Memory B cell (primary cell): Measurements from ENCODE around the gene SCAPER.

Experiments
- ATAC-seq: fragments of 150-1000 bp; cut with Tn5 transposase; 2 replicates; pipeline ENCODE4 v1.10.0; 2021; ENCODE audit warnings: low read depth, mild to moderate bottlenecking, moderate library complexity
- DNase-seq, 2 donors: peaks; one replicate each; pipeline ENCODE4 v3.0.0; 2022; ENCODE audit warnings: low spot score in 2 of 2
- H3K27ac Mint-ChIP-seq: one replicate; pipeline ENCODE4 v1.8.0; 2022; ENCODE audit warnings: mild to moderate bottlenecking, moderate library complexity, mixed read lengths
- H3K27me3 Mint-ChIP-seq: one replicate; pipeline ENCODE4 v1.8.0; 2022; ENCODE audit warnings: mixed read lengths
- H3K36me3 Mint-ChIP-seq: one replicate; pipeline ENCODE4 v1.8.0; 2022; ENCODE audit warnings: mild to moderate bottlenecking, mixed read lengths
- H3K4me1 Mint-ChIP-seq: one replicate; pipeline ENCODE4 v1.8.0; 2022; ENCODE audit warnings: mixed read lengths
- H3K4me3 Mint-ChIP-seq: one replicate; pipeline ENCODE4 v1.8.0; 2022; ENCODE audit warnings: mild to moderate bottlenecking, moderate library complexity, mixed read lengths
- H3K9me3 Mint-ChIP-seq: one replicate; pipeline ENCODE4 v1.8.0; 2022; ENCODE audit warnings: mixed read lengths

The SCAPER gene

GRCh38 chr15:76812381-76812780 lies 92.8 kb downstream of the SCAPER start:
- no peaks in the 10 kb centered on the region for H3K27me3 Mint-ChIP-seq
- H3K4me3 Mint-ChIP-seq: no peak overlapping the region
- DNase-seq (no peak), ATAC-seq (no peak)
- peaks cover 18% of the 10 kb centered on the region for H3K4me1 Mint-ChIP-seq
- peaks cover 9% of the 10 kb centered on the region for H3K9me3 Mint-ChIP-seq
- peaks cover 9% of the 10 kb centered on the region for H3K36me3 Mint-ChIP-seq
- no peak overlapping the region for H3K27ac Mint-ChIP-seq

GRCh38 chr15:76809412-76810103 lies 95.6 kb downstream of the SCAPER start:
- Mint-ChIP-seq H3K9me3 (peaks cover 9% of the 10 kb centered on the region), H3K36me3 (peaks cover 4% of the 10 kb centered on the region), H3K4me3 (no peak overlapping the region), H3K27ac (no peak overlapping the region), H3K4me1 (peaks cover 18% of the 10 kb centered on the region), H3K27me3 (no peaks in the 10 kb centered on the region)
- ATAC-seq (no peak), DNase-seq (no peak)

GRCh38 chr15:76803049-76803571 lies 102.0 kb downstream of the SCAPER start:
- H3K36me3 Mint-ChIP-seq: peaks cover 38% of the 10 kb centered on the region
- H3K9me3 Mint-ChIP-seq: no peaks in the 10 kb centered on the region
- H3K4me3 Mint-ChIP-seq: no peak overlapping the region
- no peak overlapping the region for H3K27ac Mint-ChIP-seq
- H3K4me1 Mint-ChIP-seq: no peaks in the 10 kb centered on the region
- DNase-seq: no peak
- no peaks in the 10 kb centered on the region for H3K27me3 Mint-ChIP-seq
- ATAC-seq: no peak

GRCh38 chr15:76802411-76802810 lies 102.7 kb downstream of the SCAPER start:
- H3K4me1 Mint-ChIP-seq: no peaks in the 10 kb centered on the region
- no peak overlapping the region for H3K4me3 Mint-ChIP-seq
- no peaks in the 10 kb centered on the region for H3K9me3 Mint-ChIP-seq
- H3K27ac Mint-ChIP-seq: no peak overlapping the region
- ATAC-seq: no peak
- DNase-seq: no peak
- H3K27me3 Mint-ChIP-seq: no peaks in the 10 kb centered on the region
- peaks cover 40% of the 10 kb centered on the region for H3K36me3 Mint-ChIP-seq

GRCh38 chr15:76799760-76800159 lies 105.4 kb downstream of the SCAPER start:
- H3K9me3 Mint-ChIP-seq: no peaks in the 10 kb centered on the region
- no peak overlapping the region for H3K4me3 Mint-ChIP-seq
- H3K27me3 Mint-ChIP-seq: no peaks in the 10 kb centered on the region
- no peak for DNase-seq
- peaks cover 44% of the 10 kb centered on the region for H3K36me3 Mint-ChIP-seq
- no peak overlapping the region for H3K27ac Mint-ChIP-seq
- no peaks in the 10 kb centered on the region for H3K4me1 Mint-ChIP-seq
- ATAC-seq: no peak

GRCh38 chr15:76795217-76795616 lies 109.9 kb downstream of the SCAPER start:
- no peak for ATAC-seq
- Mint-ChIP-seq H3K4me1 (no peaks in the 10 kb centered on the region), H3K27ac (no peak overlapping the region), H3K9me3 (peaks cover 1% of the 10 kb centered on the region), H3K27me3 (no peaks in the 10 kb centered on the region), H3K36me3 (peaks cover 44% of the 10 kb centered on the region), H3K4me3 (no peak overlapping the region)
- no peak for DNase-seq

- DNase-seq (no peak), ATAC-seq (no peak)
- H3K27me3 Mint-ChIP-seq: no peaks in the 10 kb centered on the region
- no peak overlapping the region for H3K4me3 Mint-ChIP-seq
- no peak overlapping the region for H3K27ac Mint-ChIP-seq
- peaks cover 34% of the 10 kb centered on the region for H3K36me3 Mint-ChIP-seq
- H3K4me1 Mint-ChIP-seq: no peaks in the 10 kb centered on the region
- peaks cover 1% of the 10 kb centered on the region for H3K9me3 Mint-ChIP-seq
Measured at GRCh38 chr15:76793162-76793561, 112.0 kb downstream of the SCAPER start.

GRCh38 chr15:76791511-76791910 lies 113.6 kb downstream of the SCAPER start:
- H3K9me3 Mint-ChIP-seq: peaks cover 1% of the 10 kb centered on the region
- no peak for ATAC-seq
- no peaks in the 10 kb centered on the region for H3K27me3 Mint-ChIP-seq

GRCh38 chr15:76787273-76787672 lies 117.9 kb downstream of the SCAPER start:
- no peak overlapping the region for H3K27ac Mint-ChIP-seq
- DNase-seq (no peak), ATAC-seq (no peak)
- H3K4me3 Mint-ChIP-seq: no peak overlapping the region
- H3K9me3 Mint-ChIP-seq: peaks cover 2% of the 10 kb centered on the region
- peaks cover 3% of the 10 kb centered on the region for H3K4me1 Mint-ChIP-seq
- no peaks in the 10 kb centered on the region for H3K27me3 Mint-ChIP-seq
- H3K36me3 Mint-ChIP-seq: peaks cover 50% of the 10 kb centered on the region

More at GRCh38 chr15:76791511-76791910, 113.6 kb downstream of the SCAPER start:
- DNase-seq: no peak
- Mint-ChIP-seq H3K27ac (no peak overlapping the region), H3K4me3 (no peak overlapping the region), H3K4me1 (peaks cover 3% of the 10 kb centered on the region), H3K36me3 (peaks cover 29% of the 10 kb centered on the region)

- Mint-ChIP-seq H3K27me3 (no peaks in the 10 kb centered on the region), H3K4me3 (no peak overlapping the region), H3K4me1 (no peaks in the 10 kb centered on the region), H3K9me3 (peaks cover 5% of the 10 kb centered on the region), H3K27ac (no peak overlapping the region), H3K36me3 (peaks cover 34% of the 10 kb centered on the region)
- ATAC-seq: no peak
- no peak for DNase-seq
Measured at GRCh38 chr15:76776969-76777368, 128.2 kb downstream of the SCAPER start.

GRCh38 chr15:76776480-76776879 lies 128.7 kb downstream of the SCAPER start:
- ATAC-seq: no peak
- Mint-ChIP-seq H3K27ac (no peak overlapping the region), H3K9me3 (peaks cover 5% of the 10 kb centered on the region), H3K36me3 (peaks cover 33% of the 10 kb centered on the region), H3K27me3 (no peaks in the 10 kb centered on the region), H3K4me3 (no peak overlapping the region), H3K4me1 (no peaks in the 10 kb centered on the region)
- DNase-seq: no peak

- no peaks in the 10 kb centered on the region for H3K4me1 Mint-ChIP-seq
- ATAC-seq (no peak), DNase-seq (no peak)
- H3K4me3 Mint-ChIP-seq: no peak overlapping the region
- peaks cover 35% of the 10 kb centered on the region for H3K36me3 Mint-ChIP-seq
- H3K9me3 Mint-ChIP-seq: peaks cover 2% of the 10 kb centered on the region
- H3K27ac Mint-ChIP-seq: no peak overlapping the region
- no peaks in the 10 kb centered on the region for H3K27me3 Mint-ChIP-seq
Measured at GRCh38 chr15:76773234-76773633, 131.9 kb downstream of the SCAPER start.

GRCh38 chr15:76772776-76773175 lies 132.4 kb downstream of the SCAPER start:
- Mint-ChIP-seq H3K27ac (no peak overlapping the region), H3K36me3 (peaks cover 36% of the 10 kb centered on the region), H3K4me3 (no peak overlapping the region), H3K27me3 (no peaks in the 10 kb centered on the region), H3K9me3 (peaks cover 2% of the 10 kb centered on the region), H3K4me1 (no peaks in the 10 kb centered on the region)
- ATAC-seq (no peak), DNase-seq (no peak)

- ATAC-seq (no peak), DNase-seq (no peak)
- peaks cover 44% of the 10 kb centered on the region for H3K36me3 Mint-ChIP-seq
- no peak overlapping the region for H3K4me3 Mint-ChIP-seq
- no peaks in the 10 kb centered on the region for H3K27me3 Mint-ChIP-seq
- no peaks in the 10 kb centered on the region for H3K4me1 Mint-ChIP-seq
- peaks cover 11% of the 10 kb centered on the region for H3K9me3 Mint-ChIP-seq
- no peak overlapping the region for H3K27ac Mint-ChIP-seq
Measured at GRCh38 chr15:76764004-76764403, 141.1 kb downstream of the SCAPER start.

- ATAC-seq (no peak), DNase-seq (no peak)
- no peak overlapping the region for H3K27ac Mint-ChIP-seq
- H3K9me3 Mint-ChIP-seq: peaks cover 11% of the 10 kb centered on the region
- peaks cover 44% of the 10 kb centered on the region for H3K36me3 Mint-ChIP-seq
- no peaks in the 10 kb centered on the region for H3K27me3 Mint-ChIP-seq
- H3K4me1 Mint-ChIP-seq: no peaks in the 10 kb centered on the region
- H3K4me3 Mint-ChIP-seq: no peak overlapping the region
Measured at GRCh38 chr15:76763554-76763953, 141.6 kb downstream of the SCAPER start.
